Muscle of back (tissue), 11 donors: ENCODE measurements around the gene FAM114A1. TPM values are rescaled to one million over a fixed set of nuclear protein-coding genes. Genes with fewer than 3 reads are reported as not detected.
"Not testable (repeated sequence)": the region's sequence is repeated elsewhere in the genome, so short reads cannot be mapped to it uniquely, and the experiment has no call there.

Experiments used
- DNase-seq, 3 donors: peaks; one replicate each; pipeline versions ENCODE4 v3.0.0 to v3.0.0-alpha.2; 2013
- polyA plus RNA-seq, 10 donors: library from polyadenylated mRNA; unstranded; fragments of 120-200 nt; gene quantifications; one replicate each; pipeline ENCODE4 v1.2.1, GENCODE V29; 2013; ENCODE audit not compliant: insufficient read length in 10 of 10

The FAM114A1 gene
- polyA plus RNA-seq, 10 donors: 44.8 to 72.6 (median 60.8) TPM

DNA sequence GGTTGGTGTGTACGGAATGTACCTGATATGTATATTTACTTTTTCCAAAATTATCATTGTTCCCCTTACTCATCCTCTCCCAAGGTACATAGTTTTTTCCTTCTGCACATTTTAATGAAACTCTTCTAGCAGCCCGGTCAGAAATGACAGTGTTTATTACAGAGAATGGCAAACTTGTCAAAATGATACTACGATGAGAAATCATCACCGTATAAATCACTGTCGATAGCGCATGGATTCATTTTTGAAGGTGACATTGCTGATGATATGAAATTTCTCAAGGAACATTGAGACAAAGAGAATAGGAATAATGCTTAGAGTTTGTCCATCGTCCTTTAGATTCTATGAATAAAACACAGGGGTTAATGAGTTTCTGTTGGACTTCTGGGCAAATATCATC is 30.6 kb downstream of the FAM114A1 start:
- DNase-seq: no peak

DNA sequence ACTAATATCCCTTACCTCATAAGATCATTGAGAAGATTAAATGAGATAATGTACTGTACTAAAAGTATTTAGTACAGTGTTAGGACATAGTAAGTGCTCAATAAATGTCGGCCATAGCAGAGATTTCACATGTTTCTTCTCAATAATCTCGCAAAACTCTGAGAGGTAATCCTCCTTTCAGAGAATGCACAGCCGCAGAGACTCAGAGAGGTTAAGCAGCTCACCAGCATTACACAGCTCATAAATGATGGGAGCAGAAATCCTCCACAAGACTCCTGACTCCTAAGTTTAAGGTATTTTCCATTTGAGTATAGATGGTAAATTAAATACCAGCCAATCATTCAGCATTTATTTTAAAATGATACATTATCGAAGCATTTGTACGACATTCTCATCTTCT is 34.6 kb downstream of the FAM114A1 start:
- no peak for DNase-seq

DNA sequence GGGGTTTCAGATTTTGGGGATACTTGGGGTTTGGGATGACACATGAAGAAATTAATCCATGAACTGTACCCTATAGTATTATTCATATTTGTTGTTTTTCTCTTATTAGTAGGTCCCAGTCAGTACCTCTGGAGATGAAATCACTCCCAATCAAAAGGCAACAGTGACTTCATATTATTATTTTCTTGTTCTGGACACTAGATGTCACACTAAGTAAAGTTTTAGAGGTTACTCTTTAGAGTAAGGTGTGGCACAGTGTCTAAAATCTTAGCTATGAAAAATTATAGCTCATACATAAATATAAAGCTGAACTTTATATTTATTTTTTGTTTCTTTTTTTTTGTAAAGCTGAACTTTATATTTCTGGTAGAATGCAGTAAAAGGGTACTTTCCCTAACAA is 35.1 kb downstream of the FAM114A1 start:
- DNase-seq: peak in 2 of 3 donors; percentile 15 to 34

DNA sequence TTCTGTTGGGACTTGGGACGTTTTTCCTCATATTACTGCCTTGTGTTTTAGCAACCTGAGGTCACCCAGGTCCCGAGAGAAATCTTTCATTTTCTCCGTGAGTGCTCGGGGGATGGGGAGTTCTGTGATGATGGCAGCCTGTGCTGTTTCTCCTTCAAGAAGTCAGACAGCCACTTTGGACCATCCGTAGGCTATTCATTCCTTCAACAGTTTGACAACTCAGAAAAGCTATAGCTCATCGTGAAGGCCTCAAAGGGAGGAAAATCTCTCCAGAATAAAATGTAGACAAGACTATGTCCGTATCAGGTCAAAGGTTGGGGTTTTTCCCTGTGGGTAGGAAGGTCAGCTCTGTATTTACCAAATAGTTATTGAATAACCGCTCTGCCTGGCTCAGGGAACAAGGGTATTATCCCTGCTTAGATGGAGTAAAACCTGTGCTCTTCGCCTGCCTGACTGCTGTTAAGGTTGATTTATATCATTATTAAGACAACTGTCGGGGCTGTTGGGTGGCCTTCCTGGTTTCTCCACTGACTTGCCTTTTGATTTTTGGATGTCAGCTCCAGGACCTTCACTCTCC is 36.6 kb downstream of the FAM114A1 start:
- DNase-seq: no peak

GRCh38 chr4:38904682-38905081 is 37.1 kb downstream of the FAM114A1 start:
- DNase-seq: no peak

- no peak for DNase-seq
Measured at GRCh38 chr4:38905652-38906385, 38.2 kb downstream of the FAM114A1 start.

GRCh38 chr4:38907696-38908270 is 40.2 kb downstream of the FAM114A1 start:
- no peak for DNase-seq

GRCh38 chr4:38909015-38909414 is 41.4 kb downstream of the FAM114A1 start:
- no peak for DNase-seq

- no peak for DNase-seq
Measured at GRCh38 chr4:38911257-38911656, 43.7 kb downstream of the FAM114A1 start.

GRCh38 chr4:38914854-38915253 is 47.2 kb downstream of the FAM114A1 start:
- DNase-seq: no peak

DNA sequence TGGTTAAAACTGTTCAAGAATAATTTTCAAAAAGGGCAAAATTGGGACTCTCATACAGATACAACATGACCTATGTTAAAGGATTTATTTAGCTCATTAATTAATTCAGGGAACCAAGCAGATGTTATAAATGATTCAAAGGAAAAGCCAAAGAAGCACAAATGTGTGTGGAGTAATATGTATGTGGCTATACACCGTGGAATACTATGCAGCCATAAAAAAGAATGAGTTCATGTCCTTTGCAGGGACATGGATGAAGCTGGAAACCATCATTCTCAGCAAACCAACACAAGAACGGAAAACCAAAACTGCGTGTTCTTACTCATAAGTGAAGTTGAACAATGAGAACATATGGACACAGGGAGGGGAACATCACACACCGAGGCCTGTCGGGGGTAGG is 48.7 kb downstream of the FAM114A1 start:
- not testable (repeated sequence) for DNase-seq

DNA sequence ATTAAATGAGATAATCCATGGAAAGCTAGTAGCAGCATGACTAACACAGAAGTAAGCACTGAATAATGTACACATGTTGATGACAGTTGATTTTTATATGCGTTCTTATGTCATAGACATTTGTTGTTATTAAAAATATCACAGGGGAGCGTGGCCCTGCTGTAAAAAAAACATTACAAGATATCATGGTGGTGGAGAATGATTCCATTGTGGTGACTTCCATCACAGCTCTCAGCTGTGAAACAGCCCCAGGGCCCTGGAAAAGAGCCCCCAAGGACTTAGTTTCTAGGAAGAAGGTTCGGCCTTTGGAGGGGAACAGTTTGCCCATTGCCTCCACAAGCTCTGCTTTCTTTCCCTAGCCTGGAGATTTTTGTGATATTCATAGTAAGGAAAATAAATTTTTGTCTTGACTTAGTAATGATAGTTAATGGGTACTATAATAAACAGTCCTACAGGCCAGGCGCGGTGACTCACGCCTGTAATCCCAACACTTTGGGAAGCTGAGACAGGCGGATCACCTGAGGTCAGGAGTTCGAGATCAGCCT is 49.9 kb downstream of the FAM114A1 start:
- no peak for DNase-seq

DNA sequence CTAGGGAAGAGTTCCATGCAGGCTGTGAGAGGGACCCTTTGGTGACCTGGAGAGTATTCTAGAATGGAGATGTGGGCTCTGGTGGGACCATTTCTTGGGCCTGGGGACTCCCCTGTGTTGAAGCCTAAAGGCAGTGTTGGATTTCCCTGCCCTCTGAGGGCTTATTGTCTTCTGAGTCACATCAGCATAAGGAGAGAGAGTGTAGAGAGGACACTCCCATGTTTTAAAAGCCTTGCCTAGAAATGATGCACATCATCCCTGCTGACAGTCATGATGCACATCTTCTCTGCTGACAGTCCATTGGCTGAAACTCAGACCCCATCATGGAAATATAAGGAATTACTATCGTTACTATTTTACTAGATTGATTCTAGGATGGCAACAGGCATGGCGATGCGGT is 51.9 kb downstream of the FAM114A1 start:
- DNase-seq: no peak

GRCh38 chr4:38920186-38920585 is 52.6 kb downstream of the FAM114A1 start:
- DNase-seq: no peak

DNA sequence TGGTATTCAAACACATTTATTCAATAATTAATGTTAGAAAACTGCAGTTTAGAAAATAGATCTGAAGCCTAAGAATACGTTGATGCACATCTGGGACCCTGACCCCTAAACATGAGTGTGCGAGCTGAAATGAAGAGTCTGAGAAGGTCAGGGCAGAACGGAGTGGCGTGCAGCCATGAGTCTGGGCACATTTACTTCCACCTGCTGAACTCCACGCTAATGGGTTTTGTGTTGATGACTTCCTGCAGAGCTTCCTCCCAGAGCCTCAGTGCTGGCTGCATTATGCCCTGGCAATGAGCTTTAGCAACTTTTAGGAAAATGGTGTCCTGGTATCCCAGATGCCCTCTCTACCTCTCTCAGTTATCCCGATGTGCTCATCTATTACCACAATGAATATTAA is 53.1 kb downstream of the FAM114A1 start:
- DNase-seq: no peak

GRCh38 chr4:38921151-38921550 is 53.5 kb downstream of the FAM114A1 start:
- DNase-seq: no peak

DNA sequence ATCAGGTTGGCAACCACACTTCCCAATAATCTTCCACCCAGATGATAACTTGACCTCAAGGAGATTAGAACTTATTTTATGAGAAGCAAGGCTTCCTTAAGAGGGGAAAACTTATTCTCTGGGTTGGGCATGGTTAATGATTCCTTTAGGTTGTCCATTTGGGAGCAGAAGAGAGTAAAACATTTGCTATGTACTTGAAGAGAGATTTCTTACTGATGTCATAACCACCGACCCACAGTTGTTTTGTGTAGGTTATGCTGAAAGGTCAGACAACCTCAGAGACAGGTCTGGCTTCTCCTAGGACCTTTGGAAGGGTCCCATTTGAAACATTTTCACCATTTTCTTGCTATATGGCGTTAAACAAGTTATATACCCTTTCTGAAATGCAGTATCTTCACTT is 56.1 kb downstream of the FAM114A1 start:
- no peak for DNase-seq

DNA sequence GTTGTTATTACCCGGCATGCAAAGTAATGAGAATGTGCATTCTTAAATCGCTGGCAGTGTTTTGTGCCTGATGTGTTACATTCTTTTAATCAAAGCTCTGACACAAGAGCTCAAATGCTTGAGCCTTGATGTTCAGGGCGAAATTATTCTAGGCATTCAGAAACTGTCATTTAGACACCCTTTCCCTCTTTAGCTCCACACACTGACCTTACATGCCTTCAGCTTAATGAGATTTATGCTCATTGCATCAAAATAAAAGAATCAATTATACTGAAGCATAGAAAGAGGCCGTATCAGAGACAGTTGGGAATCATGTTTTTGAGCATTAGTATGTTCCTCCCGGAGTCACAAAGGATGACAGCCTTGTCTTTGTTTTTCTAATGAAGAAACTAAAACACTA is 56.7 kb downstream of the FAM114A1 start:
- no peak for DNase-seq

DNA sequence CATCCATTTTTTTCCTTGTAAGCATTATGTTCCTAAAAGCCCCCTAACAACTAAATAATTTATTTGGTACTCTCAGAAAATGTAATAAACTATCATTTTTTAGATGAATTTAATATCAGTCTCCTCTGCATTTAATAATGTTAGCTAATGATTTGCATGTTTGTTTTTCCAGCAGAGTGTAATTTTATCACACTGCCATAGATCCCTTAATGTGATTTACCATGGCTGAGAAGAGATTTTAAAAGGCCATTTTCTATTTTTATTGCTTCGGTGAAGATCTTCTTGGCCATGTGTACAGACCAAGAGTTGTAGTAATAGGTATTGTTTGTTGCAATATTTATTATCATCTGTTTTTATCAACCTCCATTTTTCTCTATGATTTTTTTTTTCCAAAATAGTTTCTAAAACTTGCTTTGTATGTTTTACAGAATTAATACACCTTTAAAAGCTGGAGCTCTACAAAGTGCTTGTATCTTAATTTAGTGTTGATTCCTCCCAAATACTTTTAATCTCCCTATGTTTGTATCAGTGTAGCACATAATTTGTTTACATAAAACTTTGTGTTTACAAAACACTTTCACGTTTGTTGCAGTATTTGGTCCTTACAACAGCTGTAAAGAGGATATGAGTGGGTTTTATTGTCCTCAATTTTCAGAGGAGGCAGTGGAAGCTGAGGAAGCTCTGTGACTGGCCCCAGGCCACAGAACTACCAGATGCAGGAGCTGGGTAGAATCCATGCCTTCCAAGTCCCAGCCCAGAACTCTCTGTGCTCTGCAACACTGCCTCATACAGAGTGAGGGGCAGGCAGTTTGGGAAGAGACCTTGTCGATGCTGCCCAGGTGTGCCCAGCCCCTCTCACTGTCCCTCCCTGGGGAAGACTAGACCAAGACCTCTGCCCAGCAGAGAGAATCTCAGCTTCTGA is 58.1 kb downstream of the FAM114A1 start:
- DNase-seq: no peak

DNA sequence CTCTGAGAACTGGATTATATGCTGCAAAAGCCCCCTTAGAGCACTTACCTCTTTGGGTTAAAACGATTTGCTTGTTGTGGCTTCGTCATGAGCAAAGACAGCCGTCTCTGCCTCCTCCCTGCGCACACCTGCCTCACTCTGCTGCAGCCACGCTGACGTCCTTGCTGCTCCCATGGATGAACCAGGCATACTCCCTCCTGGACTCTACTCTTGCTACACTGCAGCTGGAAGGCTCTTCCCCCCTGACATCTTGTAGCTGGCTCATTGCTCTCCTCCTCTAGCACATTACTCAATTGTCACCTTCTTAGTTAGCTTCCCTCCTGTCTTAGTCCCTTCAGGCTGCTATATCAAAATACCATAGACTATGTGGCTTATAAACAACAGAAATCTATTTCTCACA is 59.3 kb downstream of the FAM114A1 start:
- no peak for DNase-seq

DNA sequence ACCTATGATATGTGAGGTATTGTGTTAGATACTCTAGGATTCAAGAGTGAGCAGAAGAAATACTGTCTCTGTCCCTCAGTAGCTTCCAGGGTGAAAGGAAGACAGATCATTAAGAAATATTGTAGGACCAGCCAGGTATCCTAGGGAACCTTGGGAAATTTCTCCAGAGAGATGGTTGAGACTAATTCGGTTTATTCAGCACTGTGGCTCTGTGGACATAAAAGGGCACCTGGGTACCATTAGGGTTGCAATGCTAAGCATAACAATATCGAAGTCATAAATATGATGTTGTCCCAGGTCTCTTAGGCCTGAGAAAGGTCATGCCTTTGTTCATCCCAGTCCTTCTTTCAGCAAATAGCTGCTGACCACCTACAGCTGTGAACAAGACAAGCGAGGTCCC is 61.0 kb downstream of the FAM114A1 start:
- no peak for DNase-seq

GRCh38 chr4:38928974-38929373 is 61.4 kb downstream of the FAM114A1 start:
- DNase-seq: no peak
